GM10266 (cell line): ENCODE results near the gene RHOU.

Experiments
- DNase-seq: peaks from one replicate; pipeline ENCODE4 v3.0.0; 2012; ENCODE audit errors: extremely low spot score
- TF ChIP-seq, protein P1 (sequence below): IDR thresholded peaks from 2 replicates; pipeline ENCODE4 v1.5.1; 2012; ENCODE audit warnings: mild to moderate bottlenecking, low read depth; ENCODE audit not compliant: control insufficient read depth, insufficient read depth; ENCODE audit errors: missing control alignments

Gene RHOU

DNA sequence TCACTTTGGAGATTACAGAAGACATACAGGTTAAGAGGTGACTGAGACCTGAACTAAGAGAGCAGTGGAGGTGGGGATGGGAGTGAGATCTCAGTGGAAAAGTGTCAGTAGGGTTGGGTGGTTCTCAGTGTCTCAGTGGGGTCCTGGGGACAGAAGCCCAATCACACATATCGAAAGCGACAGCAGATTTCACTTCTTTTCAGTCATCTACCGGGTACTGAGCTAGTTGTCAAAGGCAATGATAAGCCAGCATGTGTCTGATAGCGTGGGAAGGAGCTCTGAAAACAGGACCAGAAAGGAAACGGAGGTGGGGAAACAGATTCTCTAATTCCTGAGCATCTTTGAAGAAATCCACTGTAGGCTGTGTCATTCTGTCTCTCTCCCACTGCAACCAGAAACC lies 59.5 kb downstream of the RHOU start:
- DNase-seq = no peak
- TF ChIP-seq, protein P1, sequence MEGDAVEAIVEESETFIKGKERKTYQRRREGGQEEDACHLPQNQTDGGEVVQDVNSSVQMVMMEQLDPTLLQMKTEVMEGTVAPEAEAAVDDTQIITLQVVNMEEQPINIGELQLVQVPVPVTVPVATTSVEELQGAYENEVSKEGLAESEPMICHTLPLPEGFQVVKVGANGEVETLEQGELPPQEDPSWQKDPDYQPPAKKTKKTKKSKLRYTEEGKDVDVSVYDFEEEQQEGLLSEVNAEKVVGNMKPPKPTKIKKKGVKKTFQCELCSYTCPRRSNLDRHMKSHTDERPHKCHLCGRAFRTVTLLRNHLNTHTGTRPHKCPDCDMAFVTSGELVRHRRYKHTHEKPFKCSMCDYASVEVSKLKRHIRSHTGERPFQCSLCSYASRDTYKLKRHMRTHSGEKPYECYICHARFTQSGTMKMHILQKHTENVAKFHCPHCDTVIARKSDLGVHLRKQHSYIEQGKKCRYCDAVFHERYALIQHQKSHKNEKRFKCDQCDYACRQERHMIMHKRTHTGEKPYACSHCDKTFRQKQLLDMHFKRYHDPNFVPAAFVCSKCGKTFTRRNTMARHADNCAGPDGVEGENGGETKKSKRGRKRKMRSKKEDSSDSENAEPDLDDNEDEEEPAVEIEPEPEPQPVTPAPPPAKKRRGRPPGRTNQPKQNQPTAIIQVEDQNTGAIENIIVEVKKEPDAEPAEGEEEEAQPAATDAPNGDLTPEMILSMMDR = no peak

- TF ChIP-seq, protein P1 = no peak
- no peak for DNase-seq
Observed at GRCh38 chr1:228795596-228795995, 60.3 kb downstream of the RHOU start.
